ENCODE data around the gene CACNA2D1. TPM values are rescaled to one million over a fixed set of nuclear protein-coding genes. Genes with fewer than 3 reads are reported as not detected.

Gene CACNA2D1
- total and polyA plus RNA-seq, 2 donors (not counting 1 experiment from before 2014, with no cell fraction given), result 31.7 to 64.4 TPM

DNA sequence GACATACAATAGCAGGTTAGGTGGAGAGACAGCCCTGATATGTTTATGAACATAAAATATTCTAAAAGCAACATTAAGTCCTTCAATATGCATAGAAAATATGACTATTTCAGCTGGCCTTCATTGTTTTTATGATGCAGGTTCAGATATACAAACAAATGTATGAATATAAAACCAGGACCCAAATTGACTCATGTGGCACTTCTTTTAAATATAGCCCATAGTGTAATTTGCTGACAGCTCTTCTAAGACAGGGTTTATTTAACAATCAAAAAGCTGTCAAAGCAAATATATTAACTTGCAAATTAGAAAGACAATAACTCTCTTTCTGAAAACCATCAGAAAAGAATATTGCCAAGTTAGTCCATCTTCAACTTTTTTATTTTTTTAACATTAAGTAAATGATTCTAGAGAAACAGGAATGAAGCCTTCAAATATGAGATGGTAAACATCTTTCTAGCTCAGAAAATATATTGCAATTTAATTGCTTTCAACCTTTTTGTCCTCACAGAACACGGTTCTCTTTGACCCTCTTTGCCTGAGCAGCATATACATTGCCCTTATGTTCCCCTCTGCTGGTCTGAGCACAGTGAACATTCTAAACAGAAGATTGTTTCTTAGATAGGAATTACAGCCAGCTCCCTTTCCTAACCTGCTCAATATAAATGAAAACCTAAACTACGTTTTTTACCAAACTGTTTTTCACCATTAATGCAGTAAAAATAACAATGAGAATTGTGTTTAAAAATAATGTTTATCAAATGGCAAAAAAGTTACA is 82.8 kb downstream of the CACNA2D1 start:
- no peaks in the 10 kb centered on the region for H3K27me3 ChIP-seq (ENCODE audit: control insufficient read depth, insufficient read depth, low read length)
- no peak for DNase-seq (ENCODE audit: low read depth in 2 of 2)
- no peak for TF ChIP-seq EZH2 (IDR thresholded peaks at IDR 0.05; ENCODE audit: low read length, missing control alignments)
- TF ChIP-seq, protein P1, sequence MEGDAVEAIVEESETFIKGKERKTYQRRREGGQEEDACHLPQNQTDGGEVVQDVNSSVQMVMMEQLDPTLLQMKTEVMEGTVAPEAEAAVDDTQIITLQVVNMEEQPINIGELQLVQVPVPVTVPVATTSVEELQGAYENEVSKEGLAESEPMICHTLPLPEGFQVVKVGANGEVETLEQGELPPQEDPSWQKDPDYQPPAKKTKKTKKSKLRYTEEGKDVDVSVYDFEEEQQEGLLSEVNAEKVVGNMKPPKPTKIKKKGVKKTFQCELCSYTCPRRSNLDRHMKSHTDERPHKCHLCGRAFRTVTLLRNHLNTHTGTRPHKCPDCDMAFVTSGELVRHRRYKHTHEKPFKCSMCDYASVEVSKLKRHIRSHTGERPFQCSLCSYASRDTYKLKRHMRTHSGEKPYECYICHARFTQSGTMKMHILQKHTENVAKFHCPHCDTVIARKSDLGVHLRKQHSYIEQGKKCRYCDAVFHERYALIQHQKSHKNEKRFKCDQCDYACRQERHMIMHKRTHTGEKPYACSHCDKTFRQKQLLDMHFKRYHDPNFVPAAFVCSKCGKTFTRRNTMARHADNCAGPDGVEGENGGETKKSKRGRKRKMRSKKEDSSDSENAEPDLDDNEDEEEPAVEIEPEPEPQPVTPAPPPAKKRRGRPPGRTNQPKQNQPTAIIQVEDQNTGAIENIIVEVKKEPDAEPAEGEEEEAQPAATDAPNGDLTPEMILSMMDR (conservative IDR thresholded peaks at IDR 0.05 in 1 of 2, IDR thresholded peaks at IDR 0.05 in 1 of 2; ENCODE audit: low read depth in 1 of 2, low read length in 2 of 2), result no peak
- no peak overlapping the region for H3K27ac ChIP-seq (ENCODE audit: insufficient read depth, low read length)
- no peak overlapping the region for H3K4me3 ChIP-seq (replicated peaks in 1 of 4; ENCODE audit: control extremely low read depth in 1 of 4, insufficient read depth in 1 of 4, low read depth in 3 of 4, low read length in 4 of 4)
- H4K20me1 ChIP-seq (ENCODE audit: control insufficient read depth, extremely low read depth, insufficient read depth, low read length), result no peaks in the 10 kb centered on the region
- no peak overlapping the region for H3K4me2 ChIP-seq (ENCODE audit: extremely low read depth, insufficient read depth, low read length)
- no peak overlapping the region for H3K9ac ChIP-seq (ENCODE audit: insufficient read depth, low read length)
- H3K79me2 ChIP-seq (ENCODE audit: control insufficient read depth, insufficient read depth, low read length), result no peaks in the 10 kb centered on the region
- H3K36me3 ChIP-seq (ENCODE audit: control insufficient read depth, insufficient read depth, low read length), result no peaks in the 10 kb centered on the region
- H2AFZ ChIP-seq (ENCODE audit: low read length), result no peak overlapping the region
- H3K4me1 ChIP-seq (ENCODE audit: control insufficient read depth, extremely low read depth, insufficient read depth, low read length), result peaks cover 5% of the 10 kb centered on the region
- no peaks in the 10 kb centered on the region for H3K9me3 ChIP-seq (ENCODE audit: control insufficient read depth, insufficient read depth, low read depth, low read length)

DNA sequence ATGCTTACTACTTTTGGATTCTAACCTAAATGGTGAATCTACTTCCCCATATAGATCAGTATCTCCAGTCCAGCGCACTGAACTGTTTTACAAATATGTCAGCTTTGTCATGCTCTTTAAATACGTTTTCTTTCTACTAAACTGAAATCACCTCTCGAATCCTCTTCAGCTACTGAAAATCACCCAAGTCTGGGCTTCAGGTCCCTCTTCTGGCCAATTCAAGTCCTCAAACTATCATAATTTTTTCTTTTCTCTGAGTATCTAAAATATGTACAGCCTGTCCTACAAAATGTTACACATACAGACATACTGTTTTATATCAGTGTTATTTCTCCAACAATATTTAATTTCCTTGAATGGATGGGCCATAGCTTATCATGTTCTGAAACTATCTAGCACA is 84.2 kb downstream of the CACNA2D1 start:
- H3K27ac ChIP-seq (ENCODE audit: insufficient read depth, low read length), result no peak overlapping the region
- H3K4me2 ChIP-seq (ENCODE audit: extremely low read depth, insufficient read depth, low read length), result no peak overlapping the region
- H2AFZ ChIP-seq (ENCODE audit: low read length), result no peak overlapping the region
- TF ChIP-seq, protein P1 (conservative IDR thresholded peaks at IDR 0.05 in 1 of 2, IDR thresholded peaks at IDR 0.05 in 1 of 2; ENCODE audit: low read depth in 1 of 2, low read length in 2 of 2), result no peak
- no peak for TF ChIP-seq EZH2 (IDR thresholded peaks at IDR 0.05; ENCODE audit: low read length, missing control alignments)
- no peaks in the 10 kb centered on the region for H3K36me3 ChIP-seq (ENCODE audit: control insufficient read depth, insufficient read depth, low read length)
- no peaks in the 10 kb centered on the region for H4K20me1 ChIP-seq (ENCODE audit: control insufficient read depth, extremely low read depth, insufficient read depth, low read length)
- no peaks in the 10 kb centered on the region for H3K79me2 ChIP-seq (ENCODE audit: control insufficient read depth, insufficient read depth, low read length)
- peaks cover 5% of the 10 kb centered on the region for H3K4me1 ChIP-seq (ENCODE audit: control insufficient read depth, extremely low read depth, insufficient read depth, low read length)
- H3K4me3 ChIP-seq (replicated peaks in 1 of 4; ENCODE audit: control extremely low read depth in 1 of 4, insufficient read depth in 1 of 4, low read depth in 3 of 4, low read length in 4 of 4), result no peak overlapping the region
- no peak for DNase-seq (ENCODE audit: low read depth in 2 of 2)
- H3K9me3 ChIP-seq (ENCODE audit: control insufficient read depth, insufficient read depth, low read depth, low read length), result no peaks in the 10 kb centered on the region
- H3K9ac ChIP-seq (ENCODE audit: insufficient read depth, low read length), result no peak overlapping the region
- no peaks in the 10 kb centered on the region for H3K27me3 ChIP-seq (ENCODE audit: control insufficient read depth, insufficient read depth, low read length)

DNA sequence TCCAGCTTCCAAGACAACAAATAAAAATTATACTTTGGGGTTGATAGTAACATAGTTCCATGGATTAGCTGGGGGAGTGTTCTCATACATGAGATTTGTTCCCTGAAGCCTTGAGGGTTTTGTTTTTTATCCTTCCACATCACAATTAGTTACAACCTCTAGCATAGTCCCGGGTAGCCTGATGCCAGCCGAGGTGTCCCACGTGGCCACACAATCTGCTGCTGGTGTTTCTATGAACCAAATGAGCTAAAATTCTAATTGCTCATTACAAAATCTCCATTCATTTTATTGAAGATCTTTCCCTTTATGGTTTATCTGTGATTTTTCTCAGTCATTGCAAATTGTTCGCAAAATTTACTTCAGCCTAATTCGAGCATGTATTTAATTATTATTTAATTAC is 84.7 kb downstream of the CACNA2D1 start:
- Histone ChIP-seq H3K27ac (ENCODE audit: insufficient read depth, low read length) (no peak overlapping the region), H3K79me2 (ENCODE audit: control insufficient read depth, insufficient read depth, low read length) (no peaks in the 10 kb centered on the region), H3K4me3 (replicated peaks in 1 of 4; ENCODE audit: control extremely low read depth in 1 of 4, insufficient read depth in 1 of 4, low read depth in 3 of 4, low read length in 4 of 4) (no peak overlapping the region), H3K36me3 (ENCODE audit: control insufficient read depth, insufficient read depth, low read length) (no peaks in the 10 kb centered on the region), H3K4me1 (ENCODE audit: control insufficient read depth, extremely low read depth, insufficient read depth, low read length) (peaks cover 5% of the 10 kb centered on the region), H3K27me3 (ENCODE audit: control insufficient read depth, insufficient read depth, low read length) (no peaks in the 10 kb centered on the region), H3K9ac (ENCODE audit: insufficient read depth, low read length) (no peak overlapping the region), H4K20me1 (ENCODE audit: control insufficient read depth, extremely low read depth, insufficient read depth, low read length) (no peaks in the 10 kb centered on the region), H3K9me3 (ENCODE audit: control insufficient read depth, insufficient read depth, low read depth, low read length) (no peaks in the 10 kb centered on the region), H3K4me2 (ENCODE audit: extremely low read depth, insufficient read depth, low read length) (no peak overlapping the region), H2AFZ (ENCODE audit: low read length) (no peak overlapping the region)
- DNase-seq (ENCODE audit: low read depth in 2 of 2), result no peak
- TF ChIP-seq, protein P1 (conservative IDR thresholded peaks at IDR 0.05 in 1 of 2, IDR thresholded peaks at IDR 0.05 in 1 of 2; ENCODE audit: low read depth in 1 of 2, low read length in 2 of 2), result no peak
- TF ChIP-seq EZH2 (IDR thresholded peaks at IDR 0.05; ENCODE audit: low read length, missing control alignments), result no peak

Measured in fibroblast of lung (primary cell).